ENCODE results near the gene CSTF1. TPM values are rescaled to one million over a fixed set of nuclear protein-coding genes. Genes with fewer than 3 reads are reported as not detected.

The CSTF1 gene
- polyA plus RNA-seq, 1 of the 3 experiments (the other 2 are of a cell fraction), result 23.4 TPM

DNA sequence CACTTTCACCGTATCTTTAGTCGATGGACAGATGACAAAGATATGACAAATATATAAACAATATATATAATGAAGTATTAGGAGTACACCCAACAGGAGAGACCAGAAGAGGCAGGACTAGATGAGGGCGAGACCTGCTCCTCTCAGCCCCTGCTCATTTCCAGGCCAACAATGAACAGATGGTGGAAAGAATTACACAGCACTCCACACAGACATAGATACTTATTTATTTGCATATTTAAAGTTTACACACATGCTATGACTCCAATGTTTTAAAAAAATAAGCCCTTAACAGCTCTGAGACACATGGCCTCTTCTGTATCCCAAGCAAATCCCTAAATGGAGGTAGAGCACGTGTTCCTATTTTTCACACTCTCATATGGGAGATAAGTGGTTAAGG lies 23.3 kb upstream of the CSTF1 start:
- Histone ChIP-seq H3K4me1 (ENCODE audit: control insufficient read depth in 1 of 2, insufficient read depth in 2 of 2, low read depth in 1 of 2, low read length in 1 of 2) (peaks cover 2% of the 10 kb centered on the region in 2 experiments; a peak in 1 of 4 replicates), H3K9me2 (no peaks in the 10 kb centered on the region), H3K9ac (no peak overlapping the region), H3K79me2 (ENCODE audit: insufficient read depth) (peaks cover 24% of the 10 kb centered on the region), H3F3A (replicated peaks; ENCODE audit: insufficient read depth) (peaks cover 17% of the 10 kb centered on the region), H3K4me2 (no peak overlapping the region), H3K27ac (ENCODE audit: low read depth in 2 of 2, low read length in 1 of 2) (no peak overlapping the region), H3K9me3 (no peaks in the 10 kb centered on the region), H3K36me3 (replicated peaks in 1 of 2; ENCODE audit: control insufficient read depth in 1 of 2, insufficient read depth in 2 of 2, low read length in 1 of 2) (peaks cover 25 to 53% of the 10 kb centered on the region in 2 experiments), H4K20me1 (ENCODE audit: insufficient read depth) (peaks cover 2% of the 10 kb centered on the region; the same call in 1 of the 2 replicates), H3K4me3 (ENCODE audit: low read depth in 2 of 2, low read length in 1 of 2) (no peak overlapping the region), H2AFZ (ENCODE audit: low read depth) (no peak overlapping the region), H3K27me3 (ENCODE audit: insufficient read depth) (no peaks in the 10 kb centered on the region)
- ChIA-PET POLR2A (no interaction called here), CTCF (interaction anchor here (1.4 kb wide), 1 partner anchor 32 kb away, joined by 4 read pairs; no protein-coding TSS in a partner anchor)
- DNase-seq, result no peak
- TF ChIP-seq GATA2 (CRISPR knock-in tag; IDR thresholded peaks at IDR 0.05), result no peak
- no peak for TF ChIP-seq FOXJ3 (CRISPR knock-in tag; IDR thresholded peaks at IDR 0.05)
- TF ChIP-seq PBX3 (IDR thresholded peaks at IDR 0.05), result no peak
- no peak for TF ChIP-seq ELF1 (IDR thresholded peaks at IDR 0.05)
- no peak for TF ChIP-seq ZBTB33 (IDR thresholded peaks at IDR 0.05; ENCODE audit: borderline replicate concordance, low read depth)
- TF ChIP-seq SMC3 (IDR thresholded peaks at IDR 0.05; ENCODE audit: low read depth, low read length), result no peak
- no peak for TF ChIP-seq TAF1 (IDR thresholded peaks at IDR 0.05; ENCODE audit: borderline replicate concordance, low read depth, low read length)
- no peak for TF ChIP-seq NRF1 (IDR thresholded peaks at IDR 0.05; ENCODE audit: low read depth, low read length)
- no peak for TF ChIP-seq IRF3 (IDR thresholded peaks at IDR 0.05; ENCODE audit: low read depth, low read length)
- TF ChIP-seq FOXM1 (IDR thresholded peaks at IDR 0.05; ENCODE audit: low read depth), result no peak
- no peak for TF ChIP-seq POLR2AphosphoS5 (IDR thresholded peaks at IDR 0.05; ENCODE audit: low read depth, low read length)
- TF ChIP-seq RAD21 (IDR thresholded peaks at IDR 0.05; ENCODE audit: low read length), result no peak
- TF ChIP-seq EP300 (IDR thresholded peaks at IDR 0.05; ENCODE audit: borderline replicate concordance in 1 of 2, low read depth in 1 of 2, low read length in 1 of 2), result no peak
- TF ChIP-seq, protein P1, sequence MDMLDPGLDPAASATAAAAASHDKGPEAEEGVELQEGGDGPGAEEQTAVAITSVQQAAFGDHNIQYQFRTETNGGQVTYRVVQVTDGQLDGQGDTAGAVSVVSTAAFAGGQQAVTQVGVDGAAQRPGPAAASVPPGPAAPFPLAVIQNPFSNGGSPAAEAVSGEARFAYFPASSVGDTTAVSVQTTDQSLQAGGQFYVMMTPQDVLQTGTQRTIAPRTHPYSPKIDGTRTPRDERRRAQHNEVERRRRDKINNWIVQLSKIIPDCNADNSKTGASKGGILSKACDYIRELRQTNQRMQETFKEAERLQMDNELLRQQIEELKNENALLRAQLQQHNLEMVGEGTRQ (IDR thresholded peaks at IDR 0.05; ENCODE audit: borderline replicate concordance, low read depth, low read length), result no peak
- TF ChIP-seq JUND (IDR thresholded peaks at IDR 0.05), result no peak
- no peak for TF ChIP-seq EZH2phosphoT487 (IDR thresholded peaks at IDR 0.05; ENCODE audit: borderline replicate concordance, low read depth)
- 96% methylated on average over 4 of the region's 4 CpGs for WGBS (ENCODE audit: low lambda C conversion rate)
